ENCODE data around the gene RGS2.

- no peak for TF ChIP-seq CTCF (IDR thresholded peaks at IDR 0.05; ENCODE audit: poor library complexity, severe bottlenecking)
- TF ChIP-seq EZH2 (IDR thresholded peaks at IDR 0.05; ENCODE audit: borderline replicate concordance, insufficient read depth, low read length, poor library complexity, severe bottlenecking) = no peak
- no peak for TF ChIP-seq POLR2AphosphoS5 (IDR thresholded peaks at IDR 0.05)
- TF ChIP-seq TAF1 (IDR thresholded peaks at IDR 0.05; ENCODE audit: low read depth) = no peak
- no peak for TF ChIP-seq SMC3 (conservative IDR thresholded peaks at IDR 0.05; ENCODE audit: poor library complexity)
- TF ChIP-seq EP300 (conservative IDR thresholded peaks at IDR 0.05; ENCODE audit: poor library complexity, severe bottlenecking) = no peak
- TF ChIP-seq MXI1 (conservative IDR thresholded peaks at IDR 0.05; ENCODE audit: poor library complexity, severe bottlenecking) = no peak
- TF ChIP-seq REST (IDR thresholded peaks at IDR 0.05; ENCODE audit: borderline replicate concordance) = no peak
- TF ChIP-seq RAD21 (conservative IDR thresholded peaks at IDR 0.05) = no peak
These were observed 35.5 kb downstream of the RGS2 start for GRCh38 chr1:192844360-192844759.

Data from neural cell (in vitro differentiated cells).